H1 (cell line): ENCODE results near the gene UGT1A7. TPM values are rescaled to one million over a fixed set of nuclear protein-coding genes. Genes with fewer than 3 reads are reported as not detected.

Source experiments
- CTCF ChIA-PET: fragments of 300-600 bp; sonication (Branson Sonifier 250); formaldehyde crosslinking; loops from one replicate; lab custom pipeline; 2021; ENCODE audit not compliant: partially characterized antibody; lab: Charles Lee
- POLR2A ChIA-PET: fragments of 300-600 bp; sonication (Branson Sonifier 250); formaldehyde crosslinking; loops from one replicate; lab custom pipeline; 2021; ENCODE audit warnings: inconsistent platforms; ENCODE audit not compliant: partially characterized antibody; lab: Charles Lee
- DNase-seq, 2 experiments: peaks; one replicate each; pipeline versions ENCODE4 v3.0.0 to v3.0.0-alpha.2; 2010 to 2022; ENCODE audit warnings: low spot score in 2 of 2, low read depth in 1 of 2, mixed read lengths in 1 of 2
- FAIRE-seq: peaks from 2 replicates; lab custom pipeline; 2011; peaks lifted over from hg19 to GRCh38; lab: Jason Lieb, UNC
- H2AFZ ChIP-seq: 2 replicates; pipeline ENCODE4 v1.8.1; 2012; ENCODE audit warnings: low read length, inconsistent platforms
- H2AK5ac ChIP-seq: 2 replicates; pipeline ENCODE4 v1.6.1; 2013; ENCODE audit warnings: low read depth, low read length
- H2BK120ac ChIP-seq: replicated peaks from 2 replicates; pipeline ENCODE3; 2013; ENCODE audit warnings: low read depth, low read length, inconsistent platforms
- H2BK12ac ChIP-seq: 2 replicates; pipeline ENCODE4 v1.6.1; 2013; ENCODE audit warnings: low read depth, low read length
- H2BK15ac ChIP-seq: 2 replicates; pipeline ENCODE4 v1.6.1; 2013; ENCODE audit warnings: low read length
- H2BK20ac ChIP-seq: 2 replicates; pipeline ENCODE4 v1.6.1; 2013; ENCODE audit warnings: low read length
- H2BK5ac ChIP-seq: 2 replicates; pipeline ENCODE4 v1.6.1; 2013; ENCODE audit warnings: low read depth, low read length
- H3K14ac ChIP-seq: 2 replicates; pipeline ENCODE4 v1.6.1; 2013; ENCODE audit warnings: inconsistent platforms; ENCODE audit not compliant: insufficient read length
- H3K18ac ChIP-seq: 2 replicates; pipeline ENCODE4 v1.6.1; 2013; ENCODE audit warnings: low read length; ENCODE audit errors: extremely low read depth
- H3K23ac ChIP-seq: 2 replicates; pipeline ENCODE4 v1.6.1; 2013; ENCODE audit warnings: inconsistent platforms; ENCODE audit not compliant: insufficient read length
- H3K23me2 ChIP-seq: 2 replicates; pipeline ENCODE4 v1.6.1; 2013; ENCODE audit warnings: low read depth, low read length
- H3K27ac ChIP-seq: 2 replicates; pipeline ENCODE4 v1.6.1; 2011; ENCODE audit warnings: low read depth, low read length, inconsistent platforms
- H3K27me3 ChIP-seq, 4 experiments: replicated peaks in 1 of 4; 1 replicate in 1 of 4; 2 replicates in 3 of 4; pipeline versions ENCODE4 v1.6.1 to v1.8.1; 2011 to 2013; ENCODE audit warnings: low read length in 3 of 4, mild to moderate bottlenecking in 3 of 4, inconsistent platforms in 2 of 4, mixed read lengths in 2 of 4, moderate library complexity in 1 of 4; ENCODE audit not compliant: control insufficient read depth in 3 of 4, insufficient read depth in 3 of 4; ENCODE audit errors: extremely low read depth in 1 of 4
- H3K36me3 ChIP-seq, 4 experiments: 2 replicates each; pipeline versions ENCODE4 v1.6.1 to v1.8.1; 2011 to 2013; ENCODE audit warnings: mild to moderate bottlenecking in 4 of 4, low read length in 3 of 4, moderate library complexity in 2 of 4, control low read depth in 1 of 4, inconsistent platforms in 1 of 4; ENCODE audit not compliant: insufficient read depth in 4 of 4, control insufficient read depth in 2 of 4
- H3K4ac ChIP-seq: replicated peaks from 2 replicates; pipeline ENCODE3; 2013; ENCODE audit warnings: low read length, low read depth, mixed read lengths, inconsistent platforms; ENCODE audit not compliant: insufficient read length
- H3K4me1 ChIP-seq, 4 experiments: replicated peaks in 1 of 4; 1 replicate in 1 of 4; 2 replicates in 3 of 4; pipeline versions ENCODE4 v1.6.1 to v1.8.1; 2011 to 2013; ENCODE audit warnings: low read length in 3 of 4, inconsistent platforms in 2 of 4, mixed read lengths in 1 of 4; ENCODE audit not compliant: insufficient read depth in 4 of 4, control insufficient read depth in 3 of 4
- H3K4me2 ChIP-seq, 2 experiments: 2 replicates each; pipeline versions ENCODE4 v1.6.1 to v1.8.1; 2011 to 2013; ENCODE audit warnings: low read depth in 2 of 2, low read length in 2 of 2, control low read depth in 1 of 2, inconsistent platforms in 1 of 2, mild to moderate bottlenecking in 1 of 2; ENCODE audit not compliant: insufficient read depth in 1 of 2
- H3K4me3 ChIP-seq, 4 experiments: fragments of 200-600, 300-600 bp in 1 of 4; sonication (generic), shearing (Covaris generic), sonication (Bioruptor Twin) in 1 of 4; 2 replicates each; pipeline versions ENCODE4 v1.5.1 to v1.8.1; 2011 to 2016; ENCODE audit warnings: low read length in 4 of 4, low read depth in 3 of 4, control low read depth in 2 of 4, inconsistent platforms in 2 of 4, mild to moderate bottlenecking in 2 of 4, mixed read lengths in 1 of 4, moderate library complexity in 1 of 4; ENCODE audit not compliant: insufficient read depth in 2 of 4; ENCODE audit errors: extremely low read depth in 1 of 4
- H3K56ac ChIP-seq: replicated peaks from 2 replicates; pipeline ENCODE3; 2013; ENCODE audit warnings: low read depth, mild to moderate bottlenecking, mixed read lengths, low read length, inconsistent platforms; ENCODE audit not compliant: insufficient read length
- H3K79me1 ChIP-seq: 2 replicates; pipeline ENCODE4 v1.6.1; 2013; ENCODE audit warnings: low read depth, low read length, control low read depth
- H3K79me2 ChIP-seq, 2 experiments: 2 replicates each; pipeline versions ENCODE4 v1.6.1 to v1.8.1; 2012 to 2013; ENCODE audit warnings: low read length in 2 of 2, mild to moderate bottlenecking in 2 of 2, inconsistent platforms in 1 of 2; ENCODE audit not compliant: insufficient read depth in 2 of 2, control insufficient read depth in 1 of 2
- H3K9ac ChIP-seq, 4 experiments: replicated peaks in 1 of 4; 1 replicate in 1 of 4; 2 replicates in 3 of 4; pipeline versions ENCODE4 v1.6.1 to v1.8.1; 2011 to 2013; ENCODE audit warnings: low read depth in 3 of 4, low read length in 3 of 4, control low read depth in 2 of 4, mild to moderate bottlenecking in 2 of 4, moderate library complexity in 2 of 4, inconsistent platforms in 1 of 4; ENCODE audit errors: extremely low read depth in 1 of 4
- H3K9me3 ChIP-seq, 2 experiments: 2 replicates each; pipeline versions ENCODE4 v1.6.1 to v1.8.1; 2012 to 2013; ENCODE audit warnings: mild to moderate bottlenecking in 2 of 2, moderate library complexity in 2 of 2, control low read depth in 1 of 2, inconsistent platforms in 1 of 2, low read depth in 1 of 2, low read length in 1 of 2, mixed read lengths in 1 of 2; ENCODE audit not compliant: insufficient read depth in 2 of 2
- H4K20me1 ChIP-seq, 2 experiments: replicated peaks in 1 of 2; 2 replicates each; pipeline versions ENCODE3 to v1.8.1; 2011 to 2013; ENCODE audit warnings: inconsistent platforms in 2 of 2, low read length in 2 of 2, mild to moderate bottlenecking in 1 of 2; ENCODE audit not compliant: insufficient read depth in 2 of 2, control insufficient read depth in 1 of 2
- H4K5ac ChIP-seq: 2 replicates; pipeline ENCODE4 v1.6.1; 2013; ENCODE audit warnings: low read length, low read depth, mixed read lengths, inconsistent platforms; ENCODE audit not compliant: insufficient read length
- H4K8ac ChIP-seq: 2 replicates; pipeline ENCODE4 v1.8.0; 2013; ENCODE audit warnings: mild to moderate bottlenecking, moderate library complexity, low read length, inconsistent platforms; ENCODE audit not compliant: insufficient read depth; ENCODE audit errors: extremely low read depth
- H4K91ac ChIP-seq: replicated peaks from 2 replicates; pipeline ENCODE3; 2013; ENCODE audit warnings: low read length, mixed read lengths, inconsistent platforms; ENCODE audit not compliant: insufficient read length
- BACH1 ChIP-seq: IDR thresholded peaks from 2 replicates; pipeline ENCODE4 v1.6.1; 2012; ENCODE audit warnings: low read length, improper control_type of control experiment
- POLR2A ChIP-seq, 2 experiments: IDR thresholded peaks; 1 replicate in 1 of 2; 2 replicates in 1 of 2; pipeline ENCODE4 v1.6.1; 2011; ENCODE audit warnings: low read depth in 2 of 2, low read length in 2 of 2, mild to moderate bottlenecking in 2 of 2; ENCODE audit errors: control extremely low read depth in 1 of 2
- POLR2AphosphoS5 ChIP-seq: IDR thresholded peaks from 2 replicates; pipeline ENCODE4 v1.6.1; 2011; ENCODE audit warnings: low read depth, low read length
- SP4 ChIP-seq: IDR thresholded peaks from 2 replicates; pipeline ENCODE4 v1.6.1; 2012; ENCODE audit warnings: low read length, inconsistent platforms
- WGBS, 2 experiments: shearing (Covaris generic) in 1 of 2; methylation state at CpG; one replicate each; pipeline versions ENCODE4 v1.1.6 to v1.1.7; 2013 to 2015; ENCODE audit warnings: low lambda C conversion rate in 2 of 2, mixed read lengths in 2 of 2, inconsistent platforms in 1 of 2, low coverage in 1 of 2, missing lambda C conversion rate in 1 of 2; ENCODE audit not compliant: insufficient replicate concordance in 2 of 2, insufficient coverage in 1 of 2, insufficient read length in 1 of 2; ENCODE audit errors: extremely low coverage in 1 of 2, missing lambda C conversion rate in 1 of 2; 5-methylcytosine and 5-hydroxymethylcytosine counted together
- polyA plus RNA-seq, 7 experiments: library from polyadenylated mRNA; depleted of rRNA in 3 of 7; stranded (reverse) in 5 of 7; unstranded in 2 of 7; fragments of >200 nt in 5 of 7; fragments of 200-250 nt in 2 of 7; gene quantifications; 1 replicate in 5 of 7; 2 replicates in 1 of 7; 4 replicates in 1 of 7; pipeline versions ENCODE4 v1.2.1 to v1.2.3, GENCODE V29; 2011 to 2013; ENCODE audit warnings: missing spikeins in 2 of 7, mixed read lengths in 2 of 7
- total RNA-seq: library from RNA; stranded (reverse); fragmentation: NEBNext Ultra II Directional; extraction: Animal tissue kit (Norgen Biotek cat#: 25700); gene quantifications from 2 replicates; pipeline ENCODE4 v1.2.1, GENCODE V29; 2021

UGT1A7 gene
- total and polyA plus RNA-seq, 2 of the 8 experiments (the other 6 are each of a cell fraction or from before 2014, with no cell fraction given), result not detected

DNA sequence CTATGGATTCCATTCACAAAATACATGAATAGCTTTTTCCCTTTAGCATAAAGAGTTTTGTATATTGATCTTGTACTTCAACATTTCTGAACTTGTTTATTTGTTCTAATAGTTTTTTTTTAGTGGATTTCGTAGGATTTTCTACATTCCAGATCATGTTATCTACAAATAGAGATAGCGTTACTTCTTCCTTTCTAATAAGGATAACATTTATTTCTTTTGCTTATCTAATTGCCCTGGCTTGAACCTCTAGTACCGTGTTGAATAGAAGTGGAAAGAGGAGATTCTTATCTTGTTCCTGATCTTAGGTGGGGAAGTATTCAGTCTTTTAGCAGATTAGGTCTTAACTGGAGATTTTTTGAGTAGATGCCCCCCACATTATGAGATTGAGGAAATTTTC is 20.5 kb downstream of the UGT1A7 start:
- Histone ChIP-seq H2BK12ac (no peak overlapping the region), H3K4me3 (no peak overlapping the region), H3K79me2 (no peaks in the 10 kb centered on the region), H2AK5ac (no peak overlapping the region), H3K56ac (no peak overlapping the region), H3K9ac (no peak overlapping the region), H2BK5ac (no peak overlapping the region), H3K4ac (no peak overlapping the region), H4K20me1 (no peaks in the 10 kb centered on the region), H3K4me1 (peaks cover 0 to 4% (median 0%) of the 10 kb centered on the region in 4 experiments; a peak in 1 of 7 replicates), H3K36me3 (no peaks in the 10 kb centered on the region), H3K18ac (no peak overlapping the region), H3K27me3 (no peaks in the 10 kb centered on the region), H2AFZ (no peak overlapping the region), H2BK20ac (no peak overlapping the region), H2BK15ac (no peak overlapping the region), H2BK120ac (no peak overlapping the region), H4K8ac (no peak overlapping the region), H3K14ac (no peak overlapping the region), H3K23ac (no peak overlapping the region), H3K23me2 (no peaks in the 10 kb centered on the region), H4K5ac (no peak overlapping the region), H3K4me2 (no peak overlapping the region), H3K27ac (no peak overlapping the region), H3K79me1 (no peaks in the 10 kb centered on the region), H4K91ac (no peak overlapping the region), H3K9me3 (no peaks in the 10 kb centered on the region)
- DNase-seq, result no peak
- no peak for FAIRE-seq
- POLR2A ChIA-PET, result no interaction called here
- CTCF ChIA-PET, result no interaction called here
- WGBS, 2 experiments, result 88% methylated on average over 3 of the region's 3 CpGs; no CpG with 5 or more reads in 1 of the 2 experiments
- TF ChIP-seq POLR2AphosphoS5, result no peak
- TF ChIP-seq SP4, result no peak
- no peak for TF ChIP-seq POLR2A (IDR thresholded peaks at IDR 0.05; ENCODE audit: control extremely low read depth in 1 of 2, low read depth in 2 of 2, low read length in 2 of 2)
- TF ChIP-seq BACH1, result no peak
